OCI-LY7 (cell line): ENCODE data around the gene KLC3.

Experiments used
- CTCF ChIP-seq: fragments of 200-600 bp; sonication (generic); conservative IDR thresholded peaks from 2 replicates; pipeline ENCODE4 v1.5.1; 2014; ENCODE audit warnings: mild to moderate bottlenecking, antibody characterized with exemption, low read length, moderate library complexity, mixed read lengths
- EZH2phosphoT487 ChIP-seq: fragments of 200-600 bp; sonication (generic); IDR thresholded peaks from 2 replicates; pipeline ENCODE4 v1.6.1; 2018; ENCODE audit warnings: low read depth, borderline replicate concordance, mild to moderate bottlenecking, mixed run types, antibody characterized with exemption, low read length, moderate library complexity, mixed read lengths

GRCh38 chr19:45305007-45305406 lies 35.5 kb upstream of the KLC3 start:
- no peak for TF ChIP-seq EZH2phosphoT487
- TF ChIP-seq CTCF: no peak
